IMR-90 (cell line): ENCODE data around the gene HOXD13.

Experiments
- BHLHE40 ChIP-seq: fragments of 150-350 bp; IDR thresholded peaks from 2 replicates; pipeline ENCODE4 v1.6.1; 2016; ENCODE audit warnings: mild to moderate bottlenecking, low read depth, low read length
- CHD1 ChIP-seq: IDR thresholded peaks from 2 replicates; pipeline ENCODE4 v1.6.1; 2012; ENCODE audit warnings: low read depth, low read length, improper control_type of control experiment
- CTCF ChIP-seq: conservative IDR thresholded peaks from 2 replicates; pipeline ENCODE4 v1.5.1; 2012; ENCODE audit warnings: mild to moderate bottlenecking, low read depth, low read length, improper control_type of control experiment
- NFE2L2 ChIP-seq: fragments of 150-350 bp; IDR thresholded peaks from 2 replicates; pipeline ENCODE4 v1.6.1; 2016; ENCODE audit warnings: low read depth, mild to moderate bottlenecking, low read length
- POLR2A ChIP-seq: IDR thresholded peaks from 2 replicates; pipeline ENCODE4 v1.6.1; 2012; ENCODE audit warnings: mild to moderate bottlenecking, low read depth, low read length
- RAD21 ChIP-seq: IDR thresholded peaks from 2 replicates; pipeline ENCODE4 v1.6.1; 2012; ENCODE audit warnings: low read length, improper control_type of control experiment
- RCOR1 ChIP-seq: IDR thresholded peaks from 2 replicates; pipeline ENCODE4 v1.6.1; 2012; ENCODE audit warnings: mild to moderate bottlenecking, low read length, improper control_type of control experiment; ENCODE audit not compliant: insufficient replicate concordance
- RFX5 ChIP-seq: IDR thresholded peaks from 2 replicates; pipeline ENCODE4 v1.8.0; 2012; ENCODE audit warnings: low read depth, mild to moderate bottlenecking, low read length, moderate library complexity
- SMC3 ChIP-seq: fragments of 150-350 bp; IDR thresholded peaks from 2 replicates; pipeline ENCODE4 v1.6.1; 2016; ENCODE audit warnings: low read depth, mild to moderate bottlenecking, antibody characterized with exemption, low read length, moderate library complexity
- TF ChIP-seq, protein P1 (sequence below): fragments of 150-350 bp; IDR thresholded peaks from 2 replicates; pipeline ENCODE4 v1.6.1; 2016; ENCODE audit warnings: low read depth, mild to moderate bottlenecking, low read length, moderate library complexity, borderline replicate concordance

GRCh38 chr2:176128982-176129796 lies 36.7 kb downstream of the HOXD13 start, which contains the start of gene HOXD8:
- TF ChIP-seq CTCF, result no peak
- no peak for TF ChIP-seq SMC3
- TF ChIP-seq RAD21, result no peak
- TF ChIP-seq POLR2A, result no peak
- no peak for TF ChIP-seq RCOR1
- TF ChIP-seq NFE2L2, result no peak
- TF ChIP-seq CHD1, result no peak
- TF ChIP-seq BHLHE40, result no peak
- TF ChIP-seq RFX5, result no peak
- TF ChIP-seq, protein P1, sequence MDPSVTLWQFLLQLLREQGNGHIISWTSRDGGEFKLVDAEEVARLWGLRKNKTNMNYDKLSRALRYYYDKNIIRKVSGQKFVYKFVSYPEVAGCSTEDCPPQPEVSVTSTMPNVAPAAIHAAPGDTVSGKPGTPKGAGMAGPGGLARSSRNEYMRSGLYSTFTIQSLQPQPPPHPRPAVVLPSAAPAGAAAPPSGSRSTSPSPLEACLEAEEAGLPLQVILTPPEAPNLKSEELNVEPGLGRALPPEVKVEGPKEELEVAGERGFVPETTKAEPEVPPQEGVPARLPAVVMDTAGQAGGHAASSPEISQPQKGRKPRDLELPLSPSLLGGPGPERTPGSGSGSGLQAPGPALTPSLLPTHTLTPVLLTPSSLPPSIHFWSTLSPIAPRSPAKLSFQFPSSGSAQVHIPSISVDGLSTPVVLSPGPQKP, result no peak
